ENCODE data around the gene MRPS18B.
"Not testable (repeated sequence)": the region's sequence is repeated elsewhere in the genome, so short reads cannot be mapped to it uniquely, and the experiment has no call there.

The MRPS18B gene

DNA sequence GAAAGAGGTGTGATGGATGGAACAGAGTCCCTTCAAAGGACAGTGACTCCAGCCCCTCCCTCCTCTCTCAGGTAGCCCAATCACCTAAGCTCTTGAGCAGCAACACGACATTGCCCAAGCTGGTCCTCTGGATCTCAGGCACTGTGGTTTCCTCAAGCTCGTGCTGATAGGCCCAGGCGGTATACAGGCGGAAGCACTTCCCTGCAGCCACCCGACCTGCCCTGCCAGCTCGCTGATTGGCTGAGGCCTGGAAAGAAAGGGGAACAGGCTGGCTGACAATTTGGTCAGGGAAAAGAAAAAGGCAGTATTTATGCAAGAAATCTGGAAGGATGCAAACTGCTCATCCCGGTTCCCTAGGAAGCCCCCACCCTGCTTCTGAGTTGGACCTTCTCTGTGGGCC lies 38.9 kb downstream of the MRPS18B start:
- no peak for DNase-seq (ENCODE audit: low spot score)
- TF ChIP-seq, protein P1, sequence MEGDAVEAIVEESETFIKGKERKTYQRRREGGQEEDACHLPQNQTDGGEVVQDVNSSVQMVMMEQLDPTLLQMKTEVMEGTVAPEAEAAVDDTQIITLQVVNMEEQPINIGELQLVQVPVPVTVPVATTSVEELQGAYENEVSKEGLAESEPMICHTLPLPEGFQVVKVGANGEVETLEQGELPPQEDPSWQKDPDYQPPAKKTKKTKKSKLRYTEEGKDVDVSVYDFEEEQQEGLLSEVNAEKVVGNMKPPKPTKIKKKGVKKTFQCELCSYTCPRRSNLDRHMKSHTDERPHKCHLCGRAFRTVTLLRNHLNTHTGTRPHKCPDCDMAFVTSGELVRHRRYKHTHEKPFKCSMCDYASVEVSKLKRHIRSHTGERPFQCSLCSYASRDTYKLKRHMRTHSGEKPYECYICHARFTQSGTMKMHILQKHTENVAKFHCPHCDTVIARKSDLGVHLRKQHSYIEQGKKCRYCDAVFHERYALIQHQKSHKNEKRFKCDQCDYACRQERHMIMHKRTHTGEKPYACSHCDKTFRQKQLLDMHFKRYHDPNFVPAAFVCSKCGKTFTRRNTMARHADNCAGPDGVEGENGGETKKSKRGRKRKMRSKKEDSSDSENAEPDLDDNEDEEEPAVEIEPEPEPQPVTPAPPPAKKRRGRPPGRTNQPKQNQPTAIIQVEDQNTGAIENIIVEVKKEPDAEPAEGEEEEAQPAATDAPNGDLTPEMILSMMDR (IDR thresholded peaks at IDR 0.05; ENCODE audit: borderline replicate concordance, control extremely low read depth, extremely low read depth, insufficient read depth, missing control alignments): no peak
- in situ Hi-C loops (cut with MboI; ENCODE audit: low sequenced_read_pairs, unreplicated experiment): no loop called here

DNA sequence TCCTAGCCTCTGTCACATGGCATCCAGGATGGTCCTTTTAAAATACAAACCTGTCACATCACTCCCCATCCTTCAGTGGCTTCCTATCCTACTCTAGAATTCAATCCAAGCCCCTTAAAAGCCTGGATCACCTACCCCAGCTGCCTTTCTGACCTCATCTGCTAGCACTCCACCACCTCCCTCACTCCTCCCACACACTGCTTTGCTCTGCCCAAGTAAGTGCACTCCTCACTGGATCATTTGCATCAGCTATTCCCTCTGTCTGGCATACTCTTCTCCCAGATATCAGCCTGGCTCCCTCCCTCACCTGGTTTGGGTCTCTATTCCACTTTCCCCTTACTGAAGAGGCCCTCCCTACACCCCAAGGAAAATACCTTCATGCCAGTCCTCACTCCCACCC lies 39.8 kb downstream of the MRPS18B start:
- in situ Hi-C loops (cut with MboI; ENCODE audit: low sequenced_read_pairs, unreplicated experiment): no loop called here
- TF ChIP-seq, protein P1 (IDR thresholded peaks at IDR 0.05; ENCODE audit: borderline replicate concordance, control extremely low read depth, extremely low read depth, insufficient read depth, missing control alignments): no peak
- no peak for DNase-seq (ENCODE audit: low spot score)

DNA sequence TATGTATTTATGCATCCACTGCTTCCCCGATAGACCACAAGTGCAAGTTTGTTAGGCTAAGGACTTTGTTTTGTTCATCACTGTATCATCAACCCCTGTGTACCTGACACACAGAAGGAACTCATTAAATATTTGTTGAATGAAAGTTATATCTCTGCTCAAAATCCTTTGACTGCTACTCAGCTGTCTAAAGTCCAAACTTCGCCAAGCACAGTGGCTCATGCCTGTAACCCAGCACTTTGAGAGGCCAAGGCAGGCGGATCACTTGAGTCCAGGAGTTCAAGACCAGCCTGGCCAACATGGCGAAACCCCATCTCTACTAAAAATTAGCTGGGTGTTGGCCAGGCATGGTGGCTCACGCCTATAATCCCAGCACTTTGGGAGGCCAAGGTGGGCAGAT lies 40.3 kb downstream of the MRPS18B start:
- DNase-seq (ENCODE audit: low spot score); in situ Hi-C loops (cut with MboI; ENCODE audit: low sequenced_read_pairs, unreplicated experiment): not testable (repeated sequence)

DNA sequence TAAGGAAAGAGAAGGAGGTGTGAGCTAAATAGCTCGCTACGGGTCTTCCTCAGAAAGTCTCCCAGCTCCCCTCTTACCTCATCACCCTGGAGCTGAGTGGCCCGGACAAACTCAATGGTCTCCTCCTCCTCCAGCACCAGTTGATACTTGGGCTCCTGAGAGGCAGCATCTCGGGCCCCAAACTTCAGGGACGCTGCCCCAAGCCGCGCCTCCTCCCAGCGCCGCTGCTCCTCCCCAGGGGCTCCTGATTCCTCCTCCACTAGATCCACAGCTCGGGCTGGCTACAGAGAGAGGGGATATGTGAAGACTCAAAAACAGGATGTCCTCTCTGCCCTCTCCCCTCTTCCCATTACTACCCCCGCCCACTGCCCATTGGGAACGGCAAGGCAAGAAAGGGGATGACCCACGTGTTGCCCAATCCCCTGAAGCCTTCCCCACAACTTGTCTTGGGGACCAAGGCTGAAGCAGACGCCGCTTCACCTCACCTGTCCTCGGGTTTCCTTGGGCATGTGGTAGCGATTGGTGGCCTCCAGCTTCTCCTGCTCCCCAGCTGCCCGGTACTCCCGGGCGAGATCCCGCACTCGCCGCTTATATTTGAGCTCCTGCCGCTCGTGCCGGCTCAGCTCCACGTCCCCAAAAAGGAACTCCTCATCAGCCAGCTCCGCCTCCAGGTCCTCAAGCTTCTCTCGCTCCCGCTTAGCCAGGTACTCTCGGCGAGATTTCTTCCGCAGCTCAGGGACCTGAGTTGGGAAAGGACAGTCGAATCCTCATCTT lies 47.5 kb downstream of the MRPS18B start:
- TF ChIP-seq, protein P1 (IDR thresholded peaks at IDR 0.05; ENCODE audit: borderline replicate concordance, control extremely low read depth, extremely low read depth, insufficient read depth, missing control alignments): no peak

DNA sequence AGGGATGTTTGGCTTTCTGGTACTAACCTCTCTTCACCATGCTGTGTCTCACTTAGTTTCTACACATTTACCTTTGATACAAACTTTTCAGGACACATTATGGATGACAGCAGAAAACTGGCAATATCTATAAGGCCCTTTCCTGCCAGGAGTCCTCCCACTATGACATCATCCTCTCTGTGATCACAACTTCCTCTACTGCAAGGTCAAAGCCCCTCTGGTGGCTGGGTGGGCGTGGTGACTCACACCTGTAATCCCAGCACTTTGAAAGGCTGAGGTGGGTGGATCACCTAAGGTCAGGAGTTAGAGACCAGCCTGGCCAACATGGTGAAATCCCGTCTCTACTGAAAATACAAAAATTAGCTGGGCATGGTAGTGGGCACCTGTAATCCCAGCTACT lies 48.7 kb downstream of the MRPS18B start:
- in situ Hi-C loops (cut with MboI; ENCODE audit: low sequenced_read_pairs, unreplicated experiment); DNase-seq (ENCODE audit: low spot score): not testable (repeated sequence)

More for the DNA sequence above, 47.5 kb downstream of the MRPS18B start:
- in situ Hi-C loops (cut with MboI; ENCODE audit: low sequenced_read_pairs, unreplicated experiment): no loop called here
- no peak for DNase-seq (ENCODE audit: low spot score)

DNA sequence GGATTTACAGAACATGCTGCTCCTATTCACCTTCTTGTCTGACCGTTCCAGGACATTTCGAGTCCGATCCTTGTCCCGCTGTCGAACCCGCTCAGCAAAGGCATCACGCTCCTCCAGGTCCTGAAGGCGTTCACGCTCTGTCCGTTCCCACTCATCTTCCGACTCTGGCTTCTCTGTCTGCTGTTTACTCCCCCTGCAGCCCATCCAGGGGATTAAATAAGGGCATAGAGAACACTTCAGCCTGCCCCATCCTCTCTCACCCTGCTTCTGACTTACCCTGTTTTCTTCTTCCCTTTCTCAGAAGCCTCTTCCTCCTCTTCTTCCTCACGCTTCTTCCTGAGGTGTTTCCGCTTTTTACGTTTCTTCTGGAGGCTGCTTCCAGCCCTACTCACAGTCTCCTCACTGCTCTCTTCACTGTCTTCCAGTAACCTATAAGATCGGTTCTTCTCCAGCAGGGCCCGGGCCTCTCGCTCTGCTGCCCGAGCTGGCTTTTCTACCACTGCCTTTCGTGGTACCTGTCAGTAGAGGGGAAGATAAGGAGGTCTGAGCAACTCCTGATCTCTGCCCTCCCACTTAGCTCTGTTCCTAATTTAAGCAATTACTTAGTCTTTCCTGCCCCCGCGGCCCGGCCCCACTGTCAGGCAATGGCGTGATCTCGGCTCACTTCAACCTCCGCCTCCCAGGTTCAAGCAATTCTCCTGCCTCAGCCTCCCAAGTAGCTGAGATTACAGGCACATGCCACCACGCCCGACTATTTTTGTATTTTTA lies 53.3 kb downstream of the MRPS18B start:
- in situ Hi-C loops (cut with MboI; ENCODE audit: low sequenced_read_pairs, unreplicated experiment): loop anchor here (5.0 kb wide), 1 partner anchor 56 kb away; no protein-coding TSS in a partner anchor
- DNase-seq (ENCODE audit: low spot score): no peak
- TF ChIP-seq, protein P1 (IDR thresholded peaks at IDR 0.05; ENCODE audit: borderline replicate concordance, control extremely low read depth, extremely low read depth, insufficient read depth, missing control alignments): no peak

DNA sequence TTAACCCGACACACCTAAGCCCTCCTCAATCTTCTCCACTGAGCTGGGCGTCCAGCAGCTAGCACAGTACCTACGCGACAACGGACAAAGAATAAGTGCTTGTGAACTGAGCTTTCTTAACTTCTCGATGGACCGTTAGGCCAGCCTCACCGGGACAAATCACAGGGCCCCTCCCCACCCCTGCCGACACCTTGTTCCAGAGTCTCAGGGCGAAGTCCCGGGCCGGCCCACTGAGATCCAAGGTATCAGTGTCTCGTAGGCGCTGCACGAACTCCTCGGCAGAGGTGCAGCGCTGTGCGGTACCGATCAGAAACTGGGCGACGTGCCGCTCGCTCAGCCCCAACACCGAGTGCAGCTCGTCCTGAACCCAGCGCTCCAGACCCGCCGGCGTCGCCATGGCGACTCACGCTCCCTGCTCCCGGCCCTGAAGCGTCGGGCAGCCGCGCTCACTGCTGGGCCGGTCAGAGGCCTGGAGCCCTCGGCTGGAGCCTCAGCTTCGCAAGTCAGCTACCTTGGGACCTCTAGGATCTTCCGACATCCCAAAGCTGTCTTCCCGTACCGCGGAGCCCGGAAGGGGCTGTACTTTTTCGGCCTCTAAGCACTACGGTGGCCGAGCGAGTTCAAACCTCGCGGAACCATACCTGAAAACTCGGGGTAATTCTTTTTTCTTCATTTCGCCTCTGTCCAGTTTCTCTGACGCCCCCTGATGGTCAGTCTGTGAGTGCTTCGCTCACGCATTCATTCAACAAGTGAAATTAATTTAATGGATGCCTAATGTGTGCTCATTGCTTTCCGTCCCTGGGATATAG lies 55.0 kb downstream of the MRPS18B start, which contains the start of gene DHX16:
Gene DHX16 (minus strand): TSS at position 562 of the 809 bp plus-strand sequence. CDS start 165 bp downstream, at position 397.
- TF ChIP-seq, protein P1 (IDR thresholded peaks at IDR 0.05; ENCODE audit: borderline replicate concordance, control extremely low read depth, extremely low read depth, insufficient read depth, missing control alignments): peak; percentile 90
- peak; percentile 95 for DNase-seq (ENCODE audit: low spot score)
- in situ Hi-C loops (cut with MboI; ENCODE audit: low sequenced_read_pairs, unreplicated experiment): loop anchor here (5.0 kb wide), 1 partner anchor 55 kb away; no protein-coding TSS in a partner anchor
